GM18873 (cell line): Measurements from ENCODE around the gene SYNM.
"Not testable (repeated sequence)": the region's sequence is repeated elsewhere in the genome, so short reads cannot be mapped to it uniquely, and the experiment has no call there.

Experiments
- ATAC-seq: cut with Tn5 transposase; IDR thresholded peaks from one replicate; pipeline ENCODE4 v1.9.1; 2021; ENCODE audit warnings: mild to moderate bottlenecking, moderate library complexity, moderate number of reproducible peaks; ENCODE audit not compliant: unreplicated experiment, low FRiP score

The SYNM gene

DNA sequence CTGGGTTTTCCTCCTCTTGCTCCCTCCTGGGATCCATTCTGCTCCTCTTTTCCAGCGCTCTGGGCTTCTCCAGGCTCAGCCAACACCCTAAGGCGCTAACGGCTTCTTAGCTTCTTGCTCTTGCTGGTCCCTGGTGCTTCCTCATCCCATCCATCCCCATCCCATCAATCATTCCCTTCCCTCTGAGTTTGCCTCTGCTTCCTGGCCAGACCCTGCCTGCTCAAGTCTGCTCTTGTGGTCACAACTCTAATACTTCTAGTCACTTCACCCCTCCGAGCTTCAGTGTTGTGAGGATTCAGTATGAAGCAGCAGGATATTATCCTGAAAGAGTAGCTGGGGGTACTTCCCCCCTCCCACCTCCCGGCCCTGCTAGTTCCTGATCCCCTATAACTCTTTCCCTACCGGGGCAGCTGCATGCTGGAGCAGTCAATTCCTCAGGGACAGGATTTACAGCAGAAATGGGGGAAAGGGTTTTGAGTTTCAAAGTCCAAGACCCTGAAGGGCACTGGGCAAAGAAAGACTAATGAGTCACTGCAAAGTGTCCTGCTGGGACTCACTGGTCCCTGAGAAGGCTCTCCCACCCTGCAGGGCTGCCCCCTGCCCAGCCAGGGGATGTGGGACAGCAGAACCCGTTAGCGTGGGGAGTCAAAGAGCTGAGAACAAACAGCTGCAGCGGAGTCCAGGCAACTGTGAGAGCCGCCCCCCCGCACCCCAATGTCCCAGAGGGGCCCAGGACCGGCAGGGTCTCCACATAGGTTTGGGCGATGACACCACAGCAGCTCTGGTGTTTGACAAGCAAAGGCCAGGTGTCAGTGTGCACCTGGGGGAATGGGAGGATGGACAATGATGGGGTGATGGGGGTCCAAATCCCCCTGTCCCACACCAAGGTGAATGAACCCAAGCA lies 2.3 kb upstream of the SYNM start:
- ATAC-seq = no peak

- no peak for ATAC-seq
These were observed 1.6 kb upstream of the SYNM start for GRCh38 chr15:99103279-99103678.

GRCh38 chr15:99105514-99106341 lies 848 bp downstream of the SYNM start:
- no peak for ATAC-seq

- no peak for ATAC-seq
These were observed 1.7 kb downstream of the SYNM start for GRCh38 chr15:99106417-99107220.

DNA sequence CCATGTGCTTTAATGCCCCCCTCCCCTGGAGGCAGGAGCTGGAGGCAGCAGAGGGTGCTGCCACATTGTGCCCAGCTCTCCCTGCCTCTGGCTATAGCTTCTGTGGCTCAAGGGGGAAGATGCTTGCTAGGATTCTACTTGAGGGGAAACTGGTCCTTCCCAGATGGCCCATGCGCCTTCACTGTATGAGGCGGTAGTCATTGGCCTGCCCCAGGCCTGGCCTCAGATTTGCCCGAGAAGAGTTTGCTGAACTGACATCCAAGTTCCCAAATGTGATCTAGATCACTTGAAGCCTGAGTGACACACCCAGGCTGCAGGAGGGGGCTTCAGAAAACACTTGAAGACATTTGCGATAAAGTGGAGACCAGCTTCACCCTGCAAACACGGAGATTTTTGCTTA lies 4.1 kb downstream of the SYNM start:
- no peak for ATAC-seq

GRCh38 chr15:99109555-99110021 lies 4.7 kb downstream of the SYNM start:
- ATAC-seq = no peak

DNA sequence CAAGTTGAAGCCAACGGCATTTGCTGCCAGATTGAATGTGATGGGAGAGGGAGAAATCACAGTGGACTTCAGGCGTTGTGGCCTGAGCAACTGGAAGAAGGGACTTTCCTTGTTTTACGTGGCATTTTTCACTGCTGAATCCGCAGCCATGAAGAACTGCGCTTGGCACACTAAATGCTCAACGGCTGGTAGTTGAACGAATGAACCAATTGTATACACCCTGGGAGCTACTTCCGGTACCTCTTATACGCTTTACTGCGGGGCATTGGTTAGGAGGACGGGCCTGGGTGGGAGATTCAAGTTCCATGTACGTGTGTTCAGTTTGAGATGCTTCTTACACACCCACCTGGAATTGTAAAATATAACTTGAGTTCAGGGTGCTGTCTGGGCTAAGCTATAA lies 5.2 kb downstream of the SYNM start:
- no peak for ATAC-seq

- no peak for ATAC-seq
These were observed 5.9 kb downstream of the SYNM start for GRCh38 chr15:99110581-99111320.

DNA sequence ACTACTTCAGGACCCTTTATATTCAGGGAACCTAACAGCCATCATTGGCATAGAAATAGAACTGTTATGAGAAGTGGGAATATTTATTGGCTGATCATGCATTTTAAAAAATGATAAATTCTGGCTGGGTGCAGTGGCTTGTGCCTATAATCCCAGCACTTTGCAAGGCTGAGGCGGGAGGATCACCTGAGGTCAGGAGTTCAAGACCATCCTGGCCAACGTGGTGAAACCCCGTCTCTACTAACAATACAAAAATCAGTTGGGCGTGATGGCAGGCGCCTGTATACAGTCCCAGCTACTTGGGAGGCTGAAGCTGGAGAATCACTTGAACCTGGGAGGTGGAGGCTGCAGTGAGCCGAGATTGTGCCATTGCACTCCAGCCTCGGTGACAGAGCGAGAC lies 6.8 kb downstream of the SYNM start:
- not testable (repeated sequence) for ATAC-seq

- no peak for ATAC-seq
These were observed 8.8 kb downstream of the SYNM start for GRCh38 chr15:99113547-99114271.

- ATAC-seq = no peak
These were observed 9.8 kb downstream of the SYNM start for GRCh38 chr15:99114511-99115299.

GRCh38 chr15:99115300-99116215 lies 10.7 kb downstream of the SYNM start:
- no peak for ATAC-seq

DNA sequence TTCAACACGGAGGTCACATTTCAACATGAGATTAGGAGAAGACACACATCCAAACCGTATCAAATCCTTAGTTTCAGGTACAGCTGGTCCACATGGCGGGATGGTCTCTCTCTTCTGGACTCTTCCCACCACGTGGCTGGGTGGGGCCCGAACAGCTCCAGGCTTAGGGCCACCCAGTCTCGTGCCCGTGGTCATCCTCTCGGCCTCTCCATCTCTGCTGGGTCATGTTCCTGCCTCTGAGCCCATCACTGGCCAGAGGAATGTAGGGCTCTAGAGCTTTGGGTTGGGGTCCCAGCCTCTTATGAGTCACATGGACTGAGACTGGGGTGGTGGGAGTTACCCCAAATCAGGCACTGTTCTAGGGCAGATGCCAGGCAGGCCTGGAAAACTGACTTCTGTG lies 12.2 kb downstream of the SYNM start:
- no peak for ATAC-seq

- ATAC-seq = no peak
These were observed 12.8 kb downstream of the SYNM start for GRCh38 chr15:99117563-99118257.

DNA sequence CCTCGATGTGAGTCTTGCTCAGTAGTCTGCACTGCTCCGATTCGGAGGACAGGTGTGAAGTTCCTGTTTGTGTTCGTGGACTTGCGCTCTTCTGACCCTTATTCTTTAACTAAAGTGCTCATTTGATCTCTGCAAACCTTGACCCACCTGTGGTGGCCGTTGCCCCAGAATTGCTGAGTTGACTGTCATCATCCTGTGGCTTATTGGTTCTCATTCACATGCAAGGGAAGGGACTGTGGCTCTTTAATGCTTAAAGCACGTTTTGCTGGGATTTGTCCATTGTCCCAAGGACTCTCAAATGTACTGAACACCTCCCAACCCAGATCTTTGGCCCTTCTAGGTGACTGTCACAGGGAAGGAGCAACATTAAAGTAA lies 13.4 kb downstream of the SYNM start:
- no peak for ATAC-seq

DNA sequence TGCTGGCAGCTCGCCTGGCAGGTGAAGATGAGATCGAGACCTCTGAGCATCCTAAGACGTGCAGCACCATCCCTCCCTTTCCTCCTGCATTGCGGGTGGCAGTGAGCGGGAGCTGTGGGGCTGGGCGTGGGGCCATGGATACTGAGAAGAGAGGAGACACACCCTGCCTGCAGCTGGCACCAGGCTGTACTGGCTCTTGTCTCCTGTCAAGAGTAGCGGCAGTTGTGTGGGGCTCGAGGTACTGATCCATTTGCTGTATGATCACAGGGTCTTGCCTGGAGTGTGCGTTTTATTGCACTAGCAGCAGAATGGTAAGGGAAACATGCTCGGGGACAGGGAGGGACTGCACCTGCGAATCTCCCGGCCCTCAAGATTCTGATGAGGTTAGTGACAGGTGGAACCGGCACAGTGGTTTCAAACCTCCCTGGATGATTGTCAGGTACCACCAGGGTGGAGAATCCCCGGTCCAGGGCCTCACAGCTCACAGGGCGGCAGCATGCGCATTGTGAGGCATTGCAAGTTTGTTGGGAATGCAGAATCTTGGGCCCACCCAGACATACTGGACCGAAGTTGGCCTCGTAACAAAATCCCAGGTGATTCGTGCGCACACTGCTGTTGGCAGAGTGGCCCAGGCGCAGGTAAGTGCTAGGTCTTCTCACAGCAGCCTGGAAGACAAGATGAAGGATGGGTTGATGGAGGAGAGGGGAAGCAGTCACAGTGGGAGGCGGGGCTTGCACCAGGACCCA lies 14.1 kb downstream of the SYNM start:
- ATAC-seq = no peak
